DND-41 (cell line): ENCODE data around the gene WFIKKN2.
"Not testable (repeated sequence)": the region's sequence is repeated elsewhere in the genome, so short reads cannot be mapped to it uniquely, and the experiment has no call there.

Source experiments
- ATAC-seq: fragments of 200-7000 bp; cut with Tn5 transposase; 3 replicates; pipeline ENCODE4 v1.9.1; 2021; ENCODE audit warnings: low read depth; ENCODE audit not compliant: insufficient read depth
- DNase-seq: peaks from one replicate; pipeline ENCODE4 v3.0.0-alpha.2; 2020
- H2AFZ ChIP-seq: 2 replicates; pipeline ENCODE4 v1.6.0; 2012; ENCODE audit warnings: low read depth, low read length
- H3K27ac ChIP-seq: 2 replicates; pipeline ENCODE4 v1.5.1; 2012; ENCODE audit warnings: low read length, inconsistent platforms
- H3K27me3 ChIP-seq: fragments of 200-600 bp; sonication (generic); 2 replicates; pipeline ENCODE4 v1.6.0; 2012; ENCODE audit warnings: low read length, mild to moderate bottlenecking, inconsistent platforms; ENCODE audit not compliant: insufficient read depth, poor library complexity
- H3K36me3 ChIP-seq: 2 replicates; pipeline ENCODE4 v1.5.1; 2012; ENCODE audit warnings: low read length, inconsistent platforms; ENCODE audit not compliant: insufficient read depth
- H3K4me1 ChIP-seq: 2 replicates; pipeline ENCODE4 v1.5.1; 2012; ENCODE audit warnings: mild to moderate bottlenecking, low read length; ENCODE audit not compliant: insufficient read depth
- H3K4me2 ChIP-seq: 2 replicates; pipeline ENCODE4 v1.6.0; 2012; ENCODE audit warnings: mild to moderate bottlenecking, moderate library complexity, low read length, inconsistent platforms; ENCODE audit not compliant: insufficient read depth
- H3K4me3 ChIP-seq, 2 experiments: fragments of 200-600 bp in 1 of 2; shearing (Covaris generic) in 1 of 2; 2 replicates each; pipeline ENCODE4 v1.5.1; 2012 to 2016; ENCODE audit warnings: inconsistent platforms in 2 of 2, low read length in 2 of 2, mild to moderate bottlenecking in 2 of 2, low read depth in 1 of 2, moderate library complexity in 1 of 2
- H3K79me2 ChIP-seq: 2 replicates; pipeline ENCODE4 v1.6.0; 2012; ENCODE audit warnings: low read length, inconsistent platforms; ENCODE audit not compliant: insufficient read depth
- H3K9ac ChIP-seq: 2 replicates; pipeline ENCODE4 v1.6.0; 2012; ENCODE audit warnings: low read depth, mild to moderate bottlenecking, inconsistent platforms, low read length, moderate library complexity
- H3K9me3 ChIP-seq: 2 replicates; pipeline ENCODE4 v1.5.1; 2012; ENCODE audit warnings: low read length, moderate library complexity, mild to moderate bottlenecking, inconsistent platforms; ENCODE audit not compliant: insufficient read depth, severe bottlenecking
- H4K20me1 ChIP-seq: 2 replicates; pipeline ENCODE4 v1.6.0; 2012; ENCODE audit warnings: low read length; ENCODE audit not compliant: insufficient read depth
- EZH2 ChIP-seq: IDR thresholded peaks from 3 replicates; pipeline ENCODE4 v1.6.1; 2012; ENCODE audit warnings: borderline replicate concordance, low read depth, mild to moderate bottlenecking, moderate library complexity, low read length, inconsistent platforms; ENCODE audit not compliant: severe bottlenecking
- TF ChIP-seq, protein P1 (sequence below): IDR thresholded peaks from 2 replicates; pipeline ENCODE4 v1.5.1; 2012; ENCODE audit warnings: borderline replicate concordance, low read length, moderate library complexity, mild to moderate bottlenecking; ENCODE audit not compliant: poor library complexity, severe bottlenecking; ENCODE audit errors: extremely low read depth

The WFIKKN2 gene

DNA sequence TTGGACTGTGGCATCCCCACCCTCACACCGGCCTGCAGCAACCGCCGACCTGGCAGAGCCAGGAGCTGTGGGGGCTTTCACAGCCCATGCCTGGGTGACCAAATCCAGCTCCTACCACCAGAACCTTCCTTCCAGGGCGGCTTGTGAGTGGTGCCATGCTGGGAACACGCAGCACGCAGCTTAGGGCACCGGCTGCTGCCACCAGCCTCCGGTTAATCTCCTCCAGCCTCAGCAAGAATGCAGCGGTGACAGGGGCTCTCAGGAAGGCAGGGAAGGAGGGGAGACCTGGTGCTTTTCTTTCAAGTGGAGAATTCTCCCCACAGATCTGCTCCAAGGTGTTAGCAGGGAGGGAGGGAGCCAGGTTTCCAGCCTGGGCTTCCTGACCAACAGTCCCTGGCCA lies 35.8 kb upstream of the WFIKKN2 start:
- ATAC-seq = no peak
- H3K4me1 ChIP-seq = no peaks in the 10 kb centered on the region
- no peak for DNase-seq
- H2AFZ ChIP-seq = no peak overlapping the region
- H3K9ac ChIP-seq = no peak overlapping the region
- no peaks in the 10 kb centered on the region for H3K9me3 ChIP-seq
- no peak overlapping the region for H3K4me3 ChIP-seq
- no peaks in the 10 kb centered on the region for H3K36me3 ChIP-seq
- TF ChIP-seq EZH2 = no peak
- TF ChIP-seq, protein P1, sequence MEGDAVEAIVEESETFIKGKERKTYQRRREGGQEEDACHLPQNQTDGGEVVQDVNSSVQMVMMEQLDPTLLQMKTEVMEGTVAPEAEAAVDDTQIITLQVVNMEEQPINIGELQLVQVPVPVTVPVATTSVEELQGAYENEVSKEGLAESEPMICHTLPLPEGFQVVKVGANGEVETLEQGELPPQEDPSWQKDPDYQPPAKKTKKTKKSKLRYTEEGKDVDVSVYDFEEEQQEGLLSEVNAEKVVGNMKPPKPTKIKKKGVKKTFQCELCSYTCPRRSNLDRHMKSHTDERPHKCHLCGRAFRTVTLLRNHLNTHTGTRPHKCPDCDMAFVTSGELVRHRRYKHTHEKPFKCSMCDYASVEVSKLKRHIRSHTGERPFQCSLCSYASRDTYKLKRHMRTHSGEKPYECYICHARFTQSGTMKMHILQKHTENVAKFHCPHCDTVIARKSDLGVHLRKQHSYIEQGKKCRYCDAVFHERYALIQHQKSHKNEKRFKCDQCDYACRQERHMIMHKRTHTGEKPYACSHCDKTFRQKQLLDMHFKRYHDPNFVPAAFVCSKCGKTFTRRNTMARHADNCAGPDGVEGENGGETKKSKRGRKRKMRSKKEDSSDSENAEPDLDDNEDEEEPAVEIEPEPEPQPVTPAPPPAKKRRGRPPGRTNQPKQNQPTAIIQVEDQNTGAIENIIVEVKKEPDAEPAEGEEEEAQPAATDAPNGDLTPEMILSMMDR = no peak
- H3K27ac ChIP-seq = no peak overlapping the region
- peaks cover 2% of the 10 kb centered on the region for H3K27me3 ChIP-seq
- no peak overlapping the region for H3K4me2 ChIP-seq
- H3K79me2 ChIP-seq = no peaks in the 10 kb centered on the region
- no peaks in the 10 kb centered on the region for H4K20me1 ChIP-seq

DNA sequence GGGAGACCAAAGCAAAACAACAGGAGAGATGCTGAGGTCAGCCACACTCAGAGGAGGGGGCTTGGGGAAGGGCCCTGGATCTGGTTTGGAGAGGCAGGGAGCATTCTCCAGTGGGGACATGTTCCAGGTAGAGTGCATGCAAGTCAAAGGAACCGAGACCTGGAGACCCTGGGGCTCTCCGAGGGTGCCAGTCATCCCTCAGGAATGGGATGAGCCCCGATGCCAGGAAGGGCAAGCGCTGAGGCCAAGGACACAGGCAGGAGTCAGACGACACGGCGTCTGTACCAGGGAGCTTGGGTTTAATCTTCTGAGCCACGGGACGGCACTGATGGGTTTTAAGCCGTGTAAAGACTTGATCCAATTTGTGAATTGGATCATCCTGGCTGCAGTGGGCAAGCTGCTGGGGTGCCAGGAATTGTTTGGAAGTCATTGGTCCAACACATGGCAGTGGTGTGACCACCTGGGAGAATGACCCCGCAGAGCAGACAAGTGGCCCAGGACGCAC lies 35.1 kb upstream of the WFIKKN2 start:
- Histone ChIP-seq H3K36me3 (no peaks in the 10 kb centered on the region), H3K79me2 (no peaks in the 10 kb centered on the region), H2AFZ (no peak overlapping the region), H3K9me3 (no peaks in the 10 kb centered on the region), H3K4me1 (no peaks in the 10 kb centered on the region), H3K27me3 (peaks cover 2% of the 10 kb centered on the region), H3K27ac (no peak overlapping the region), H3K4me3 (no peak overlapping the region), H3K9ac (no peak overlapping the region), H4K20me1 (no peaks in the 10 kb centered on the region), H3K4me2 (no peak overlapping the region)
- DNase-seq (no peak), ATAC-seq (no peak)
- TF ChIP-seq, protein P1 = no peak
- TF ChIP-seq EZH2 = no peak

DNA sequence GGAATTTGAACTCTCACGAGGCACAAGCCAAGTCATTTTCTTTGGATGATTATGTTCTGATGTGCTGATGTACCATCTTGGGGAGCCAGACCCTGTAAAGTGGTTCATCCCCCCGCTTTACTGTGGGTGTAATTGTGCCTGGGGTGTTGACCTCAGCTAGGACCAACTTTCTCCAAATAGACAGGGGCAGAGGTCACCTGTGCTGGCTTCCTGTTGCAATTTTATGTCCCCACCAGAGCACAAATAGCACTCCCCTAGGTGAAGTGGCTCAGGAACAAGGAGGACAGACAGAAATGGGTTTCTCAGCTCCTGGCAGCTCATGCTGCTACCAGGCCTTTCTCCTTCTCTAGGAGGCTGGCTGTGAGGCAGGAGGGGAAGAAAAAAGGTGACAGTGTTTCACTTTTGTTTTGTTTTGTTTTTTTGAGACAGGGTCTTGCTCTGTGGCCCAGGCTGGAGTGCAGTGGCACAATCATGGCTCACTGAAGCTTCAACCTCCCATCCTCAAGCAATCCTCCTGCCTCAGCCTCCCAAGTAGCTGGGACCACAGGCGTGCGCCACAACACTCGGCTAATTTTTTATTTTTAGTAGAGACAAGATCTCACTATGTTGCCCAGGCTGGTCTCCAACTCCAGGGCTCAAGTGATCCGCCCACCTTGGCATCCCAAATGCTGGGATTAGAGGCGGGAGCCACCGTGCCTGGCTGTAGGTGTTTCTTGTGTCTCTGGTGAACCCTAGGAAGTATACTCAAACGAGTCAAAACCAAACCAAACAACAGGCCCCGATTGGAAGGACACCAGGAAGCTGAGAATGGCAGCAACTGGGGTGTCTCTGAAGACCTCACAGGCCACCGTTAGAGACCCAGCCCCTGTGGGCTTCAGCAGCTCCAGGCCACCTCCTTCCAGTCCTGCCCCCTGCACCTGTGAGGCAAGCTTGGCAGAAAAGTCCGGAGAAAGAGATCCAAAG lies 32.5 kb upstream of the WFIKKN2 start:
- Histone ChIP-seq H3K9me3 (no peaks in the 10 kb centered on the region), H3K4me3 (no peak overlapping the region), H4K20me1 (no peaks in the 10 kb centered on the region), H3K27me3 (peaks cover 2% of the 10 kb centered on the region), H3K36me3 (no peaks in the 10 kb centered on the region), H3K9ac (no peak overlapping the region), H3K79me2 (no peaks in the 10 kb centered on the region), H3K27ac (no peak overlapping the region), H3K4me1 (no peaks in the 10 kb centered on the region), H3K4me2 (no peak overlapping the region), H2AFZ (no peak overlapping the region)
- no peak for DNase-seq
- ATAC-seq = no peak
- no peak for TF ChIP-seq EZH2
- TF ChIP-seq, protein P1 = no peak

DNA sequence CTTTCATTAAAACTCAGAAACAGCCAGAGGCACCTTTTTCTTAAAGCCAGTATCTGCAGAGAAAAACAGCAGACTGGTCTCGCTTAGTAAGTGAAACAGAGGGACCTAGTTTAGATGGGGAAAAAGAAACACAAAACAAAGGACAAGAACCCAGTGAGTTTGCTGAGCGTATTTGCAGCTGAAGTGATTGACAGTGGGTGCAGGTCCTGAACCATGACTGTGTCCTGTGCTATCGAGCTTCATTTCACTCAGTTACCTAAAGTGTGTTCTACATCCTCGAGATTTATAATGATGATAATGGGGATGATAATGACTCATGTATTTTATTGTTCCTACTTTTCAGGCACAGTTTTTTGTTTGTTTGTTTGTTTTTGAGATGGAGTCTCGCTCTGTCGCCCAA lies 31.7 kb upstream of the WFIKKN2 start:
- Histone ChIP-seq H3K4me3 (no peak overlapping the region), H3K4me1 (no peaks in the 10 kb centered on the region), H3K79me2 (no peaks in the 10 kb centered on the region), H2AFZ (no peak overlapping the region), H3K36me3 (no peaks in the 10 kb centered on the region), H3K4me2 (no peak overlapping the region), H3K27me3 (peaks cover 2% of the 10 kb centered on the region), H4K20me1 (no peaks in the 10 kb centered on the region), H3K9ac (no peak overlapping the region), H3K9me3 (no peaks in the 10 kb centered on the region), H3K27ac (no peak overlapping the region)
- DNase-seq = no peak
- ATAC-seq = no peak
- TF ChIP-seq, protein P1 = no peak
- no peak for TF ChIP-seq EZH2

DNA sequence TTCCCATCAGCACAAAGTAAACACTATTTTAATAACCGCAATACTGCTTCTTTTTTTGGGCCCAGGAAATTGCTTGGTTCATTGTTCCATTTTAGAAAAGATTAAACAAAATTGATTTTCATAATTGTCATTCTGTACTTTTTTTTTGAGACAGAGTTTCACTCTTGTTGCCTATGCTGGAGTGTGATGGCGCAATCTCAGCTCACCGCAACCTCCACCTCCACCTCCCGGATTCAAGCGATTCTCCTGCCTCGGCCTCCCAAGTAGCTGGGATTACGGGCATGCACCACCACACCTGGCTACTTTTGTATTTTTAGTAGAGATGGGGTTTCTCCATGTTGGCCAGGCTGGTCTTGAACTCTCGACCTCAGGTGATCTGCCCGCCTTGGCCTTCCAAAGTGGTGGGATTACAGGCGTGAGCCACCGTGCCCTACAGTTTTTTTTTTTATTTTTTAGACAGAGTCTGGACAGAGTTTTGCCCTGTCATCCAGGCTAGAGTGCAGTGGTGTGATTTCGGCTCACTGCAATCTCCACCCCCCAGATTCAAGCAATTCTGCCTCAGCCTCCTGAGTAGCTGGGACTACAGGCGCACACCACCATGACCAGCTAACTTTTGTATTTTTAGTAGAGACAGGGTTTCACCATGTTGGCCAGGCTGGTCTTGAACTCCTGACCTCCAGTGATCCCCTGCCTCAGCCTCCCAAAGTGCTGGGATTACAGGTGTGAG lies 30.5 kb upstream of the WFIKKN2 start:
- H3K4me2 ChIP-seq, H3K4me1 ChIP-seq, H3K4me3 ChIP-seq, H3K79me2 ChIP-seq, H2AFZ ChIP-seq, H3K9me3 ChIP-seq, H4K20me1 ChIP-seq, H3K36me3 ChIP-seq, ATAC-seq, H3K27ac ChIP-seq, H3K9ac ChIP-seq, H3K27me3 ChIP-seq, DNase-seq: not testable (repeated sequence)
